Stimulated activated CD4-positive, alpha-beta T cell treated with anti-CD3 and anti-CD28 coated beads, TNF-alpha, amount 100 ng/mL, for 24 hours (primary cell): Measurements from ENCODE around the gene CKB.

Source experiments
- DNase-seq, 3 experiments: peaks; one replicate each; pipeline ENCODE4 v3.0.0-alpha.2; 2020; ENCODE audit warnings: low read depth in 3 of 3

Gene CKB

DNA sequence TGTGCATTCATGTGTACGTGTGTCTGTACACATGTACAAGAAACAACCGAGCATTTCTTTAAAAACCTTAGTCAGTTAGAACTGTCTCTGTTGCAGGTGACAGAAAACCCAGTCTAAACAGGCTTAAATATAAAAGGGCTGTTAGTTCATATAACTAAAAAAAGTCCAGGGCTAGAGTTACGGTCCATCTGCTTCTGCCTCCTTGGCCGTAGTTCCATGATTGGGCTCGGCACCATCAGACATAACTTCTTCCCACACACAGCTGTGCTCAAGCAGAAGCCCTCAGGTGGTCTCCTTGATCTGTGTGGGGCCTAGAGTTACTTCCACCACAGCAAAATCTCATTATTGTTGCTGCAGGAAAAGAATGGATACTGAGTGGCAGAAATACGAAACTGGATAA is 34.6 kb downstream of the CKB start:
- DNase-seq = no peak

DNA sequence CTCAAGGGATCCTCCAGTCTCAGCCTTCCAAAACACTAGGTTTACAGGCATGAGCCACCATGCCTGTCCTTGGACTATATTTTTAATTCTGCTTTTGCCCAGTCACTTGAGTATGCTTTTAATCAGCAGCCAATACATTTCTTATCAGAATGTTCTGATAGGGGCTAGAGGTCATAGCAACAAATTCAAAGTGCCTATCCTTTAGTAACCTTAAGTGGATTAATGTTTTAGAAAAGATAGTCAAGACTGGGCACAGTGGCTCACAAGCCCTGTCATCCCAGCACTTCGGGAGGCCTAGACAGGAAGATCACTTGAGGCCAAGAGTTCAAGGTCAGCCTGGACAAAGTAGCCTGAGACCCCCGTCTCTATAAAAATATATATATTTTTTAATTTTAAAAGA is 37.1 kb downstream of the CKB start:
- no peak for DNase-seq

DNA sequence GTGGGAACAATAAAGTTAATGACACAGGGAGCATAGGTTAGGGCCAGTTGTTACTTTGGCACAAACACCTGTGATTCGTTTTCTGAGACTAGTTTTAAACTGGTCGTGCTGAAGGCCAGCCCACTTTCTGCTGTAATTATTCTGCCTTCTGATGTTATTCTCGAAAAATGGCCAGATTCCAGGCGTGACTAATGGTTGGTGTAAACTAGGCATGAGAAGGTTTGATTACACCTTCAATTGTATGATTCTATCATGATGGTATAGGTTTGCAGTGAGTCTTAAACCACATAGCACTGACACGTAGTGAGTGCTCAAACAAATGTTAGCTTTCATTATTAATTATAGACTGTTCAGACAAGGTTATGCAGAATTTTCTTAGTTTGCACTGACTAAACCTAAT is 39.0 kb downstream of the CKB start:
- no peak for DNase-seq

DNA sequence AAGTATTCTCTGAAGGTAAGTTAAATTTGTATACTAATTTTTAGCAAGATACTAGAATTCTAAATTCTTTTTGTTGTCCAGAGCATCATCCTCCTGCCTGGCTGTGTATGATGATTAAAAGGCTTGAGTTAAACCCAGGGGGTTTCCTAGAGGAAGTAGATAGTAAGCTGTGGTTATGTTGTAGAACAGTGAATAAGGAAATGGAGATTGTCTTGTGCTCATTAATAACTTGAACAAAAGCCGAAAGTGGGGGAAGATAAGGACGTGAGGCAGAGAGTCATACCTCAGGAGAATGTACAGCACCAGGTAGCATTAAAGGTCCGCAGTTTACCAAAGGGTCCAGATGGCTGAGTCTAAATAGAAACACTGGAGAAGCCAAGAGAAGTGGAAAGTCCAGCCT is 42.0 kb downstream of the CKB start:
- DNase-seq = no peak

DNA sequence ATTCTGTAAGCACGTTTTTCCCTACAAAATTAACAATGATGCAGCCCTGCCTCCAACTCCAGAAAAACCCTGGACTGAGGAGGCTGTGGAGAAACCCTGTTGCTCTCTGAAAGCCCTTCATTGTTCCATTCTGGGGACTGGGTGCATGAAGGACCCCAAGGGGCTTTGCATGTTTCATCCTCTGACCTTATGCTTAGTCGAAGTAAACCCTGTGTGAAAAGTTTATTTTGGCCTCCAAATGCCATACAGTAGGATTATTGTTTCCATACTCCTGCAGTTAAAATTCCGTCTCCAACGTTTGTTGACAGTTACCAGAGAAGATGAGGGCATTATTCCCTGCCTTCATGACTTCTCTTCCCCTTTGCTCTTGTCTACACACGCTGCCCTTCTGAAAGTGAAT is 46.0 kb downstream of the CKB start:
- DNase-seq = no peak

DNA sequence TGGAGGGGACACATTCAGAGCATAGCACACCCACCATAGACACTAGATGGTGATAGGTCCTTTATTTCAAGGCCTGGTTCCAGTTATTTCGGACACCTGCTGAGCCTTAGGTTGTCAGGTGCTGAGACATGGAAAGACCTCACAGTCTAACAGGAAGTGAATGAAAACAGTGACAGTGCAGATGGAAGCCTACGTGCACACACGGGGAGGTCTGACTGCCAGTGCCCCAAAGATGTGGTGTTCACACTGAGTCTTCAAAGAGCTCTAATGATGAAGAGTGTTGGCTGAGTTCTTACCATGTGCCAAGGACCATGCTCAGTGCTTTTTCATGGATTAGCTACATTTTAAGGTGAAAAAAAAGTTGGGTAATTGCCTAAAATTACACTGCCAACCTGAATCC is 46.6 kb downstream of the CKB start:
- no peak for DNase-seq

DNA sequence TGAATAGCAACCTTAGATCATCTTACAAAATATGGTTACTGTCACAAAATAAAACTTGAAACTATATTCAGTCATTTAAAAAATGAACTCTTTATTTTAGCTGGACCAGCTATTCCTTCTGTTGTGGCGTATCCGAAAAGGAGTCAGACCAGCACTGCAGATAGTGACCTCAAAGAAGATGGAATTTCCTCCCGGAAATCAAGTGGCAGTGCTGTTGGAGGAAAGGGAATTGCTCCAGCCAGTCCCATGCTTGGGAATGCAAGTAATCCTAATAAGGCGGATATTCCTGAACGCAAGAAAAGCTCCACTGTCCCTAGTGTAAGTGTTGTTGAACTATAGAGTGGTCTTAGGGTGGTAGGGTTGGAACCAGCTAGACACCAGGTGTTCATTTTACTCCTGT is 47.7 kb downstream of the CKB start:
- DNase-seq = no peak

DNA sequence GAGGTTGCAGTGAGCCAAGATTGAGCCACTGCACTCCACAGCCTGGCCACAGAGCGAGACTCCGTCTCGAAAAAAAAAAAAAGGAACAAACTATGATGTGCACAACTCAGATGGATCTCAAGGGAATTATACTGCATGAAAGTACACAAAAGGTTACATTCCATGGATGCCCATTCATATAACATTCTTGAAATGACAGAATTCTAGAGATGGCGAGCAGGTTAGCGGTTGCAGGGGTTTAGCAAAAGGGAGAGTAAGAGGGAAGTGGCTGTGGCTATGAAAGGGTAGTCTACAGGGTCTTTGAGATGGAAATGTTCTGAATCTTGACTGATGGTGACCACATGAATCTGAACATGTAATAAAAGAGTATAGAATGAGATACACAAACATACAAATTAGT is 49.7 kb downstream of the CKB start:
- no peak for DNase-seq
